Smooth muscle cell (in vitro differentiated cells): ENCODE results near the gene RASA4B. TPM values are rescaled to one million over a fixed set of nuclear protein-coding genes. Genes with fewer than 3 reads are reported as not detected.
A peak's percentile ranks its signal among the peaks of the same experiment; 100 is the strongest.
"Not testable (repeated sequence)": the region's sequence is repeated elsewhere in the genome, so short reads cannot be mapped to it uniquely, and the experiment has no call there.

Experiments used
- DNase-seq: peaks from one replicate; lab custom pipeline; 2025; ENCODE audit not compliant: unreplicated experiment; lab: John Stamatoyannopoulos, UW
- H2AFZ ChIP-seq: fragments of 200-600 bp; sonication (generic); 2 replicates; pipeline ENCODE4 v1.6.0; 2016; ENCODE audit warnings: antibody characterized with exemption, low read depth, mild to moderate bottlenecking
- H3F3A ChIP-seq: fragments of 200-600 bp; sonication (generic); 2 replicates; pipeline ENCODE4 v1.6.0; 2017; ENCODE audit warnings: antibody characterized with exemption, low read depth
- H3K27ac ChIP-seq: fragments of 200-600 bp; sonication (generic); 2 replicates; pipeline ENCODE4 v1.5.1; 2016; ENCODE audit warnings: low read depth, mild to moderate bottlenecking
- H3K27me3 ChIP-seq: fragments of 200-600 bp; sonication (generic); 2 replicates; pipeline ENCODE4 v1.6.1; 2016; ENCODE audit warnings: low read depth, mild to moderate bottlenecking
- H3K36me3 ChIP-seq: fragments of 200-600 bp; sonication (generic); 2 replicates; pipeline ENCODE4 v1.5.1; 2016; ENCODE audit warnings: low read depth
- H3K4me1 ChIP-seq: fragments of 200-600 bp; sonication (generic); 2 replicates; pipeline ENCODE4 v1.5.1; 2016; ENCODE audit warnings: low read depth
- H3K4me2 ChIP-seq: fragments of 200-600 bp; sonication (generic); 2 replicates; pipeline ENCODE4 v1.6.0; 2016; ENCODE audit warnings: mild to moderate bottlenecking
- H3K4me3 ChIP-seq: fragments of 200-600 bp; sonication (generic); 2 replicates; pipeline ENCODE4 v1.5.1; 2016; ENCODE audit warnings: mild to moderate bottlenecking
- H3K79me2 ChIP-seq: fragments of 200-600 bp; sonication (generic); 2 replicates; pipeline ENCODE4 v1.6.0; 2016; ENCODE audit warnings: low read depth, mild to moderate bottlenecking
- H3K9ac ChIP-seq: fragments of 200-600 bp; sonication (generic); 2 replicates; pipeline ENCODE4 v1.6.0; 2016; ENCODE audit warnings: low read depth
- H3K9me3 ChIP-seq: fragments of 200-600 bp; sonication (generic); replicated peaks from 2 replicates; pipeline ENCODE4 v1.5.1; 2016; ENCODE audit warnings: low read depth
- H4K20me1 ChIP-seq: fragments of 200-600 bp; sonication (generic); 2 replicates; pipeline ENCODE4 v1.6.0; 2016; ENCODE audit warnings: low read depth
- WGBS: methylation state at CpG from one replicate; pipeline ENCODE4 v1.1.7; 2016; ENCODE audit warnings: low lambda C conversion rate; 5-methylcytosine and 5-hydroxymethylcytosine counted together
- polyA plus RNA-seq: library from polyadenylated mRNA; unstranded; fragments of >200 nt; fragmentation: Nextera tagmentation; extraction: Ambion mirVana; gene quantifications from 2 replicates; pipeline ENCODE4 v1.2.1, GENCODE V29; 2016
- total RNA-seq: library from RNA; depleted of rRNA; stranded (reverse); fragments of >200 nt; gene quantifications from 2 replicates; pipeline ENCODE4 v1.2.3, GENCODE V29; 2014

RASA4B gene
- total and polyA plus RNA-seq, 2 experiments from 2014 or later = 3.5 to 4.2 TPM

GRCh38 chr7:102505298-102506185 is 12.0 kb downstream of the RASA4B start:
- not testable (repeated sequence) for H3F3A ChIP-seq, H3K36me3 ChIP-seq, H3K79me2 ChIP-seq, H2AFZ ChIP-seq, H3K4me3 ChIP-seq, DNase-seq, H3K9me3 ChIP-seq, H3K4me1 ChIP-seq, H3K4me2 ChIP-seq, H3K27me3 ChIP-seq, H4K20me1 ChIP-seq
- WGBS = 59% methylated on average over 5 of the region's 24 CpGs
- Histone ChIP-seq H3K9ac (peak overlapping the region; percentile 62), H3K27ac (peak overlapping the region; percentile 86)

- not testable (repeated sequence) for H3K27me3 ChIP-seq, H3F3A ChIP-seq, H2AFZ ChIP-seq, H3K79me2 ChIP-seq, H3K9me3 ChIP-seq, H3K4me3 ChIP-seq, H3K36me3 ChIP-seq, H3K4me2 ChIP-seq, DNase-seq, H3K27ac ChIP-seq, H3K9ac ChIP-seq, H4K20me1 ChIP-seq, H3K4me1 ChIP-seq
- no CpG with 5 or more reads among the region's 12 CpGs for WGBS
Observed at GRCh38 chr7:102503141-102503540, 14.4 kb downstream of the RASA4B start.

GRCh38 chr7:102498321-102498720 is 19.3 kb downstream of the RASA4B start:
- H3F3A ChIP-seq, H3K27me3 ChIP-seq, H3K9me3 ChIP-seq, H3K9ac ChIP-seq, H3K4me2 ChIP-seq, H3K79me2 ChIP-seq, H3K4me3 ChIP-seq, H3K4me1 ChIP-seq, H4K20me1 ChIP-seq, H3K36me3 ChIP-seq, H2AFZ ChIP-seq, H3K27ac ChIP-seq, DNase-seq: not testable (repeated sequence)
- WGBS = 97% methylated on average over 12 of the region's 16 CpGs

- WGBS = 61% methylated on average over 1 of the region's 5 CpGs
- H4K20me1 ChIP-seq, H3K27ac ChIP-seq, H3K79me2 ChIP-seq, DNase-seq, H2AFZ ChIP-seq, H3K27me3 ChIP-seq, H3K4me1 ChIP-seq, H3F3A ChIP-seq, H3K9ac ChIP-seq, H3K4me3 ChIP-seq, H3K9me3 ChIP-seq, H3K4me2 ChIP-seq, H3K36me3 ChIP-seq: not testable (repeated sequence)
Observed at GRCh38 chr7:102497308-102497707, 20.3 kb downstream of the RASA4B start.

DNA sequence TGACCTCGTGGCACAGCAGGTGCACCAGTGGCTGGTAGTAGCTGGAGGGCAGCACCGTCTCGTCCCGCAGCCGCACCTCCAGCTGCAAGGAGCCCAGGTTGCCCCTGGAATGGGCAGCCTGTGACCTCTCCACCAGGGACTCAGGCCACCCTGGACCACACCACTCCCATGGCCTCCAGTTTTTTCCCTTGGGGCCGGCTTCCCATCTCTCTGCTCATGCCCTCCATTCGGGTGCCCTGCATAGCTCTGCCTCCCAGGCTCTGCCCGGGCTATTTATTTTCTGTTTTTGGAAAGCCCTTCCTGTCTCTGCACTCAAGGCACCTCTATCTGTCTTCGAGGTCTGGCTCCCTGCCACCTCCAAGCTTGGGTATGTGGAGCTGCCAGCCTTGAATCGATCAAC is 20.7 kb downstream of the RASA4B start:
- H3K9me3 ChIP-seq, H3K4me1 ChIP-seq, H2AFZ ChIP-seq, DNase-seq, H3K9ac ChIP-seq, H3K36me3 ChIP-seq, H3F3A ChIP-seq, H3K4me2 ChIP-seq, H3K27ac ChIP-seq, H3K4me3 ChIP-seq, H4K20me1 ChIP-seq, H3K27me3 ChIP-seq, H3K79me2 ChIP-seq: not testable (repeated sequence)
- 100% methylated on average over 2 of the region's 10 CpGs for WGBS

GRCh38 chr7:102494473-102495149 is 23.0 kb downstream of the RASA4B start:
- H3K27me3 ChIP-seq, H3K4me2 ChIP-seq, H3K36me3 ChIP-seq, H2AFZ ChIP-seq, H3K9me3 ChIP-seq, H3K79me2 ChIP-seq, H3K27ac ChIP-seq, H3K9ac ChIP-seq, H3F3A ChIP-seq, DNase-seq, H3K4me1 ChIP-seq, H4K20me1 ChIP-seq, H3K4me3 ChIP-seq: not testable (repeated sequence)
- no CpG with 5 or more reads among the region's 67 CpGs for WGBS

GRCh38 chr7:102494026-102494425 is 23.6 kb downstream of the RASA4B start:
- H3K9ac ChIP-seq, H3K4me1 ChIP-seq, DNase-seq, H3K27me3 ChIP-seq, H3K9me3 ChIP-seq, H2AFZ ChIP-seq, H3K4me2 ChIP-seq, H3K27ac ChIP-seq, H3F3A ChIP-seq, H3K79me2 ChIP-seq, H3K36me3 ChIP-seq, H3K4me3 ChIP-seq, H4K20me1 ChIP-seq: not testable (repeated sequence)
- WGBS = 42% methylated on average over 7 of the region's 15 CpGs

DNA sequence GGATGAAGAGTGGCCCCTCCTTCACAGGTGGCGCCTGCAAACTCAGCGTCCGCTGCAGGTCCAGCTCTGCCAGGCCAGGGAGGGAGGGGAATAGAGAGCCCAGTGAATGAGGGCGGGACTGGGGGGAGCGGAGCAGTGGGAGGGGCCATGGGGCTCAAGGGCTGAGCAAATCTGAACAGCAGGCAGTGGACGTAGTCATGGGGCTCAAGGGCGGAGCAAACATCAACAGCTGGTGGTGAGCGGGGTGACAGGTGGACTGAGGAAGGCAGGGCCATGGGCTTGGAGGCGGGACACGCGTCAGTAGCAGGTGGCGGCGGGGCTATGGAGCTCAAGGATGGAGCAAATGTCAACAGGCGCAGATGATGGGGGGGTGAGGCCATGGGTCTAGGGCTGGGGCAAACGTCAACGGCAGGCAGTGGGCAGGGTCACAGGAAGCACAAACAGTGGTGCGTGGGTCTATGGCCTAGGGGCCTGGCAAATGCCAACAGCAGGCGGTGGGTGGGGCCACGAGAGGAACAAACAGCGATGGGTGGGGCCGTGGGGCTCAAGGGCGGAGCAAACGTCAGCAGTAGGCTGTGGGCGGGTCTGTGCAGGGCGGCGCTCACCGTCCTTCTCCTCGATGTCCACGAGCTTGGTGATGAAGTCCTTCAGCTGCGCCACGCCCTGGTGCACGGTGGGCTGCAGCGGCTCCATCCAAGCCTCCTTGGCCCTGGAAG is 24.2 kb downstream of the RASA4B start:
- H3K4me3 ChIP-seq, H3K9me3 ChIP-seq, H3K27ac ChIP-seq, H3K36me3 ChIP-seq, H3K4me2 ChIP-seq, H3K79me2 ChIP-seq, H4K20me1 ChIP-seq, H3F3A ChIP-seq, H3K4me1 ChIP-seq, H3K27me3 ChIP-seq, H3K9ac ChIP-seq, DNase-seq, H2AFZ ChIP-seq: not testable (repeated sequence)
- WGBS = no CpG with 5 or more reads among the region's 33 CpGs
